GM19455 (cell line): ENCODE results near the gene KBTBD13.
"Not testable (repeated sequence)": the region's sequence is repeated elsewhere in the genome, so short reads cannot be mapped to it uniquely, and the experiment has no call there.

Experiments
- ATAC-seq: cut with Tn5 transposase; IDR thresholded peaks from one replicate; pipeline ENCODE4 v1.9.1; 2021; ENCODE audit not compliant: unreplicated experiment

Gene KBTBD13

GRCh38 chr15:65069179-65069578 is 7.4 kb upstream of the KBTBD13 start:
- no peak for ATAC-seq

- no peak for ATAC-seq
Measured at GRCh38 chr15:65069779-65070546, 6.6 kb upstream of the KBTBD13 start.

- no peak for ATAC-seq
Measured at GRCh38 chr15:65071381-65071811, 5.2 kb upstream of the KBTBD13 start.

GRCh38 chr15:65072027-65072426 is 4.5 kb upstream of the KBTBD13 start:
- ATAC-seq: no peak

- no peak for ATAC-seq
Measured at GRCh38 chr15:65072617-65073016, 3.9 kb upstream of the KBTBD13 start.

GRCh38 chr15:65074946-65075345 is 1.6 kb upstream of the KBTBD13 start:
- ATAC-seq: not testable (repeated sequence)

GRCh38 chr15:65075607-65076395 is 745 bp upstream of the KBTBD13 start:
- ATAC-seq: not testable (repeated sequence)

- ATAC-seq: no peak
Measured at GRCh38 chr15:65077291-65077980, 890 bp downstream of the KBTBD13 start.

- ATAC-seq: no peak
Measured at GRCh38 chr15:65077981-65078352, 1.4 kb downstream of the KBTBD13 start.

- ATAC-seq: no peak
Measured at GRCh38 chr15:65079580-65079979, 3.0 kb downstream of the KBTBD13 start.

- ATAC-seq: no peak
Measured at GRCh38 chr15:65081270-65081669, 4.7 kb downstream of the KBTBD13 start.

- ATAC-seq: no peak
Measured at GRCh38 chr15:65081758-65082157, 5.2 kb downstream of the KBTBD13 start.

- no peak for ATAC-seq
Measured at GRCh38 chr15:65082303-65082953, 5.9 kb downstream of the KBTBD13 start.

- ATAC-seq: no peak
Measured at GRCh38 chr15:65083262-65083701, 6.7 kb downstream of the KBTBD13 start.

GRCh38 chr15:65084500-65085206 is 8.1 kb downstream of the KBTBD13 start:
- no peak for ATAC-seq

- no peak for ATAC-seq
Measured at GRCh38 chr15:65085207-65085753, 8.7 kb downstream of the KBTBD13 start.

GRCh38 chr15:65085990-65086679 is 9.6 kb downstream of the KBTBD13 start:
- no peak for ATAC-seq

- no peak for ATAC-seq
Measured at GRCh38 chr15:65086680-65087111, 10.2 kb downstream of the KBTBD13 start.

- no peak for ATAC-seq
Measured at GRCh38 chr15:65087411-65087810, 10.9 kb downstream of the KBTBD13 start.
